Thoracic aorta (tissue), 2 donors: ENCODE data around the gene NEUROG3. TPM values are rescaled to one million over a fixed set of nuclear protein-coding genes. Genes with fewer than 3 reads are reported as not detected.
"Not testable (repeated sequence)": the region's sequence is repeated elsewhere in the genome, so short reads cannot be mapped to it uniquely, and the experiment has no call there.

Experiments used
- ATAC-seq: fragments of 150-250 bp; one replicate; pipeline ENCODE4 v1.8.0; 2017; ENCODE audit warnings: low read depth; ENCODE audit not compliant: insufficient number of reproducible peaks, low FRiP score
- DNase-seq: peaks from one replicate; pipeline ENCODE4 v3.0.0-alpha.2; 2020; ENCODE audit warnings: low spot score
- H3K27ac ChIP-seq, 2 donors: fragments of 200-600 bp; sonication (generic); 1 replicate in 1 of 2; 2 replicates in 1 of 2; pipeline ENCODE4 v1.5.1; 2016; ENCODE audit warnings: mild to moderate bottlenecking in 2 of 2, moderate library complexity in 2 of 2
- H3K27me3 ChIP-seq: fragments of 200-600 bp; sonication (generic); replicated peaks from 2 replicates; pipeline ENCODE4 v1.6.0; 2016; ENCODE audit warnings: mild to moderate bottlenecking; ENCODE audit not compliant: insufficient read depth
- H3K36me3 ChIP-seq: fragments of 200-600 bp; sonication (generic); one replicate; pipeline ENCODE4 v1.5.1; 2016
- H3K4me1 ChIP-seq, 2 donors: fragments of 200-600 bp; sonication (generic); 1 replicate in 1 of 2; 2 replicates in 1 of 2; pipeline versions ENCODE4 v1.5.1 to v1.6.0; 2016; ENCODE audit warnings: low read depth in 2 of 2, mild to moderate bottlenecking in 1 of 2; ENCODE audit not compliant: control insufficient read depth in 1 of 2
- H3K4me3 ChIP-seq: fragments of 200-600 bp; sonication (generic); 2 replicates; pipeline ENCODE4 v1.5.1; 2016; ENCODE audit warnings: mild to moderate bottlenecking
- H3K9me3 ChIP-seq: fragments of 200-600 bp; sonication (generic); 2 replicates; pipeline ENCODE4 v1.5.1; 2016
- total RNA-seq, 2 donors: library from RNA; depleted of rRNA; stranded (reverse); fragments of >200 nt; gene quantifications; one replicate each; pipeline versions ENCODE4 v1.1.0 to v1.2.3, GENCODE V29; 2016
- TF ChIP-seq, protein P1 (sequence below): fragments of 200-600 bp; sonication (generic); IDR thresholded peaks from one replicate; pipeline ENCODE4 v1.5.1; 2019; ENCODE audit warnings: antibody characterized with exemption

Gene NEUROG3
- total RNA-seq, 2 donors from 2014 or later = 2.8 TPM; not detected in 1

DNA sequence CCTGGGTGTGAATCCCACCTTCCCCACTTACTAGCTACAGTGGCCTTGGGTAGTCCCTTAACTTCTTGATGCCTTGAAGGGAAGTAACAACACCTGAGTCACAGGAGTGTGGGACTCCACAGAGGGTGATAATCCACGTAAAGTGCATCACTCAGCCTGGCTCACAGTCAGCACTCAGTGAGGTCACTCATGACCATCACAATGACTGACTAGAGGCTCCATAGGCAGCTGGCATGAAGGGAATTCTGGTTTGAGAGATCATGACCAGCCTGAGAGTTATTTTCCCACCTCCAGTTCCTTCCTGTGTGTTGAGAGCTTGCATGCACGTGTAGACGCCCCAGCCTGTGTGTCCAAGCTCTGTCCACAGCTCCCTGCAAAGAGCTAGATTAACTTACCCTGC, 34.8 kb downstream of the NEUROG3 start:
- TF ChIP-seq, protein P1, sequence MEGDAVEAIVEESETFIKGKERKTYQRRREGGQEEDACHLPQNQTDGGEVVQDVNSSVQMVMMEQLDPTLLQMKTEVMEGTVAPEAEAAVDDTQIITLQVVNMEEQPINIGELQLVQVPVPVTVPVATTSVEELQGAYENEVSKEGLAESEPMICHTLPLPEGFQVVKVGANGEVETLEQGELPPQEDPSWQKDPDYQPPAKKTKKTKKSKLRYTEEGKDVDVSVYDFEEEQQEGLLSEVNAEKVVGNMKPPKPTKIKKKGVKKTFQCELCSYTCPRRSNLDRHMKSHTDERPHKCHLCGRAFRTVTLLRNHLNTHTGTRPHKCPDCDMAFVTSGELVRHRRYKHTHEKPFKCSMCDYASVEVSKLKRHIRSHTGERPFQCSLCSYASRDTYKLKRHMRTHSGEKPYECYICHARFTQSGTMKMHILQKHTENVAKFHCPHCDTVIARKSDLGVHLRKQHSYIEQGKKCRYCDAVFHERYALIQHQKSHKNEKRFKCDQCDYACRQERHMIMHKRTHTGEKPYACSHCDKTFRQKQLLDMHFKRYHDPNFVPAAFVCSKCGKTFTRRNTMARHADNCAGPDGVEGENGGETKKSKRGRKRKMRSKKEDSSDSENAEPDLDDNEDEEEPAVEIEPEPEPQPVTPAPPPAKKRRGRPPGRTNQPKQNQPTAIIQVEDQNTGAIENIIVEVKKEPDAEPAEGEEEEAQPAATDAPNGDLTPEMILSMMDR = no peak
- H3K36me3 ChIP-seq = no peaks in the 10 kb centered on the region
- no peaks in the 10 kb centered on the region for H3K9me3 ChIP-seq
- H3K27ac ChIP-seq = no peak overlapping the region
- ATAC-seq (no peak), DNase-seq (no peak)
- no peaks in the 10 kb centered on the region for H3K27me3 ChIP-seq
- H3K4me3 ChIP-seq = no peak overlapping the region
- H3K4me1 ChIP-seq = no peaks in the 10 kb centered on the region

DNA sequence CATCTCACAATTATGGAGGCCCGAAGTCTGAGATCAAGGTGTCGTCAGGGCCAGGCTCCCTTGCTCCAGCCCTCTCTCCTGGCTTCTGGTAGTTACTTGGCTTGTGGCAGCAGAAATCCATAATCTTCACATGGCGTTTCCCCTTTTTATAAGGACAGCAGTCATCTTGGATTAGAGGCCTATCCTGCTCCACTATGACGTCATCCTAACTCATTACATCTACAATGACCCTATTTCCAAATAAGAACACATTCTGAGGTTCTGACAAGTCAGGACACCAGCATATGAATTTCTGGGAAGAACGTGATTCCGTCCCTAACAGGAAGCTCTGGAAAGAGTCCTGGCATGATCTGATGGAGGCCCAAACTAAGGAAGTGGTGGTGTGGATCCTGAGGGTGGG, 35.8 kb downstream of the NEUROG3 start:
- no peaks in the 10 kb centered on the region for H3K9me3 ChIP-seq
- TF ChIP-seq, protein P1 = no peak
- no peaks in the 10 kb centered on the region for H3K36me3 ChIP-seq
- no peak overlapping the region for H3K4me3 ChIP-seq
- no peaks in the 10 kb centered on the region for H3K4me1 ChIP-seq
- ATAC-seq (no peak), DNase-seq (no peak)
- H3K27ac ChIP-seq = no peak overlapping the region
- no peaks in the 10 kb centered on the region for H3K27me3 ChIP-seq

DNA sequence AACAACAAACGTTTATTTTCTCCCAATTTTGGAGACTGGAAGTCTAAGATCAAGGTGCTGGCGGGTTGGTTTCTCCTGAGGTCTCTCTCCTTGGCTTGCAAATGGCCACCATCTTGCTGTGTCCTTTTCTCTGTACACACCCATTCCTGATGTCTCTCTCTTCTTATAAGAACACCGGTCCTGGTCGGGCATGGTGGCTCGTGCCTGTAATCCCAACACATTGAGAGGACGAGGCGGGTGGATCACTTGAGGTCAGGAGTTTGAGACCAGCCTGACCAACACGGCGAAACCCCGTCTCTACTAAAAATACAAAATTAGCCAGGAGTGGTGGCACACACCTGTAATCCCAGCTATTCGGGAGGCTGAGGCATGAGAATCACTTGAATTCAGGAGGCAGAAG, 36.7 kb downstream of the NEUROG3 start:
- not testable (repeated sequence) for H3K4me1 ChIP-seq, H3K4me3 ChIP-seq, DNase-seq, ATAC-seq, H3K9me3 ChIP-seq, H3K36me3 ChIP-seq, H3K27me3 ChIP-seq, H3K27ac ChIP-seq

DNA sequence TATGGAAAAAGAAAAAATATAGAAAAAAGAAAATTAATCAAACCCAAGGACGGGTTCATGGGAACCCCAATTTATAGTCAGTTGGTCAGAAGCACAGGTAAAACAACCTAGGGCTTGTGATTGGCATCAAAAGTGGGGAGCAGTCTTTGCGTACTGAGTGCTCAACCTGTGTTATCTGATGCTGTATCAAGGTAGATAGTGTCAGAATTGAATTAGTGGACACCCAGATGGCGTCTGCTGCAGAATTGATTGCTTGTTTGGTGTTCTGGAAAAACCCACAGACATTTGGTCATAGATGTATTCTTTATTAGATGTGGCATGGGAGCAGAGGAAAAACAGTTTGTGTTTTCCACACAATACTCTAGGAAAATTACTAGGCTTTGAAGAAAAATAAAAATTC, 39.6 kb downstream of the NEUROG3 start:
- DNase-seq = no peak

DNA sequence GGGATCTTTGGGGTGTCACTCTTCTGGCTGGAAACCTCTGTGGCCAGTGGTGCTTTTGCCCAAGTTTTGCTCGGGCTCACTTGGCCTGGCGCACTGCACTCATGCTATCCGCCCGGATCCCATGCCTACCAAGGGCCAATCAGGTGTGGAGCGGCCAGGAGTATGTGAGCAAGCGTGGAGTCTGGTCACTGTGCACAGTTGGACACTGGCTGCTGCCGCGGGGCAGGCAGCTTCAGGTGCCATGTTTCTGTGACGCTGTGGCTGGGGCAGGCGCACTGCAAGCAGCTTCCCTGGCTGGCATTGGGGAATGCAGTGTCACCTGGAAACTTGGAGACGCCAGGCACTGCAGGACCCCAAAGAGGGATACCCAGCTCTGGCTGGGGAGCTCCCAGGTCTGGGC, 45.3 kb downstream of the NEUROG3 start:
- ATAC-seq (no peak), DNase-seq (no peak)
- H3K27me3 ChIP-seq = no peaks in the 10 kb centered on the region
- no peaks in the 10 kb centered on the region for H3K9me3 ChIP-seq
- H3K36me3 ChIP-seq = no peaks in the 10 kb centered on the region
- TF ChIP-seq, protein P1 = no peak
- H3K4me1 ChIP-seq = no peaks in the 10 kb centered on the region
- H3K4me3 ChIP-seq = no peak overlapping the region
- H3K27ac ChIP-seq = no peak overlapping the region

More for the DNA sequence above, 39.6 kb downstream of the NEUROG3 start:
- H3K27ac ChIP-seq = no peak overlapping the region
- no peaks in the 10 kb centered on the region for H3K4me1 ChIP-seq
- TF ChIP-seq, protein P1 = no peak
- H3K27me3 ChIP-seq = no peaks in the 10 kb centered on the region
- no peaks in the 10 kb centered on the region for H3K36me3 ChIP-seq
- H3K9me3 ChIP-seq = no peaks in the 10 kb centered on the region
- no peak for ATAC-seq
- no peak overlapping the region for H3K4me3 ChIP-seq

Other genes with a start within 250 kb of the NEUROG3 start
- under 1 TPM in 1 of 2 donors, not detected in 1; 0.27 TPM for gene TACR2, start 156.5 kb downstream of the NEUROG3 start, total RNA-seq
- 1 to 10 TPM; 4.7 to 9.9 TPM for gene TSPAN15, start 122.0 kb downstream of the NEUROG3 start, total RNA-seq
- 1 to 10 TPM; 2.4 to 7.8 TPM for gene FAM241B, start 56.8 kb upstream of the NEUROG3 start, total RNA-seq
- 10 to 100 TPM; 23.1 to 34.1 TPM for gene COL13A1, start 228.5 kb upstream of the NEUROG3 start, total RNA-seq